HG02852 (cell line): ENCODE data around the gene PLA2G4E.

Source experiments
- ATAC-seq: cut with Tn5 transposase; IDR thresholded peaks from one replicate; pipeline ENCODE4 v1.9.1; 2021; ENCODE audit warnings: mild to moderate bottlenecking, moderate library complexity; ENCODE audit not compliant: unreplicated experiment

The PLA2G4E gene

GRCh38 chr15:42021593-42021992, 751 bp upstream of the PLA2G4E start:
- no peak for ATAC-seq

- no peak for ATAC-seq
Observed at GRCh38 chr15:42018306-42019224, 2.3 kb downstream of the PLA2G4E start.

- no peak for ATAC-seq
Observed at GRCh38 chr15:42016971-42017370, 3.9 kb downstream of the PLA2G4E start.

GRCh38 chr15:42014406-42014805, 6.4 kb downstream of the PLA2G4E start:
- no peak for ATAC-seq

GRCh38 chr15:42012928-42013482, 7.8 kb downstream of the PLA2G4E start:
- ATAC-seq, result no peak

GRCh38 chr15:42012241-42012640, 8.6 kb downstream of the PLA2G4E start:
- ATAC-seq, result no peak

- no peak for ATAC-seq
Observed at GRCh38 chr15:42011074-42011473, 9.8 kb downstream of the PLA2G4E start.

GRCh38 chr15:42010434-42010833, 10.4 kb downstream of the PLA2G4E start:
- no peak for ATAC-seq

- ATAC-seq, result no peak
Observed at GRCh38 chr15:42009474-42009873, 11.4 kb downstream of the PLA2G4E start.

- no peak for ATAC-seq
Observed at GRCh38 chr15:42009022-42009421, 11.8 kb downstream of the PLA2G4E start.

- no peak for ATAC-seq
Observed at GRCh38 chr15:42007386-42007785, 13.5 kb downstream of the PLA2G4E start.

- no peak for ATAC-seq
Observed at GRCh38 chr15:42002333-42002732, 18.5 kb downstream of the PLA2G4E start.

- no peak for ATAC-seq
Observed at GRCh38 chr15:42001236-42001635, 19.6 kb downstream of the PLA2G4E start.

GRCh38 chr15:41999290-42000285, 21.3 kb downstream of the PLA2G4E start:
- ATAC-seq, result no peak

GRCh38 chr15:41997845-41998244, 23.0 kb downstream of the PLA2G4E start:
- ATAC-seq, result no peak

GRCh38 chr15:41996921-41997592, 23.8 kb downstream of the PLA2G4E start:
- ATAC-seq, result no peak

- no peak for ATAC-seq
Observed at GRCh38 chr15:41996376-41996775, 24.5 kb downstream of the PLA2G4E start.

GRCh38 chr15:41995476-41995855, 25.4 kb downstream of the PLA2G4E start:
- no peak for ATAC-seq

- ATAC-seq, result no peak
Observed at GRCh38 chr15:41994772-41995475, 25.9 kb downstream of the PLA2G4E start.

- ATAC-seq, result no peak
Observed at GRCh38 chr15:41994171-41994650, 26.6 kb downstream of the PLA2G4E start.
